GM10248 (cell line): ENCODE results near the gene PATJ.
"Not testable (repeated sequence)": the region's sequence is repeated elsewhere in the genome, so short reads cannot be mapped to it uniquely, and the experiment has no call there.

Source experiments
- CTCF ChIA-PET: fragments of 300-600 bp; sonication (Branson Sonifier 250); formaldehyde crosslinking; extraction: SDS; loops from one replicate; lab custom pipeline; 2021; ENCODE audit warnings: antibody characterized with exemption; lab: Yijun Ruan, JAX
- POLR2A ChIA-PET: fragments of 350-650 bp; sonication (Branson Sonifier 250); formaldehyde crosslinking; extraction: SDS; loops from one replicate; lab custom pipeline; 2020; ENCODE audit warnings: antibody characterized with exemption; lab: Yijun Ruan, JAX
- DNase-seq: peaks from one replicate; pipeline ENCODE4 v3.0.0; 2012; ENCODE audit errors: extremely low spot score
- TF ChIP-seq, protein P1 (sequence below): IDR thresholded peaks from 2 replicates; pipeline ENCODE4 v1.5.1; 2012; ENCODE audit warnings: mild to moderate bottlenecking, low read depth; ENCODE audit errors: extremely low read depth, missing control alignments, control extremely low read depth

The PATJ gene

DNA sequence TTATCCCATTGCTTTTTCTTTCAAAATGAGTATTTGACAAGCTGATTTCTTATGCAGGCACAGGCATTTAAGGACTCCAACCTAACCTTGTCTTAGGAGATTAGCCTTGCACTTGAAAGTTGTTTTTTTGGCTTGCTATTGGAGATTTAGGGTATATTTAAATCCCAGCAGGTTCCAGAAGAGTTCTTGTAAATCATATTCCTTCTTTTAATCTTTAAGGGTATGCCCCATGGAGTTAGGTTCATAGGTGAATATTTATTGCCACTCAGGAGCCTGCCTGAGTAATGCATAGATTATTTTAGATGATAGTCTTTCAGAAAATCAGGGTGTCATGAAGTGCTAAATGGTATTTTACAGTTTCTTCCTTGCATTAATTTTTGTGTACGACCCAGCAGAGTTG is 146.5 kb downstream of the PATJ start:
- DNase-seq = no peak
- TF ChIP-seq, protein P1, sequence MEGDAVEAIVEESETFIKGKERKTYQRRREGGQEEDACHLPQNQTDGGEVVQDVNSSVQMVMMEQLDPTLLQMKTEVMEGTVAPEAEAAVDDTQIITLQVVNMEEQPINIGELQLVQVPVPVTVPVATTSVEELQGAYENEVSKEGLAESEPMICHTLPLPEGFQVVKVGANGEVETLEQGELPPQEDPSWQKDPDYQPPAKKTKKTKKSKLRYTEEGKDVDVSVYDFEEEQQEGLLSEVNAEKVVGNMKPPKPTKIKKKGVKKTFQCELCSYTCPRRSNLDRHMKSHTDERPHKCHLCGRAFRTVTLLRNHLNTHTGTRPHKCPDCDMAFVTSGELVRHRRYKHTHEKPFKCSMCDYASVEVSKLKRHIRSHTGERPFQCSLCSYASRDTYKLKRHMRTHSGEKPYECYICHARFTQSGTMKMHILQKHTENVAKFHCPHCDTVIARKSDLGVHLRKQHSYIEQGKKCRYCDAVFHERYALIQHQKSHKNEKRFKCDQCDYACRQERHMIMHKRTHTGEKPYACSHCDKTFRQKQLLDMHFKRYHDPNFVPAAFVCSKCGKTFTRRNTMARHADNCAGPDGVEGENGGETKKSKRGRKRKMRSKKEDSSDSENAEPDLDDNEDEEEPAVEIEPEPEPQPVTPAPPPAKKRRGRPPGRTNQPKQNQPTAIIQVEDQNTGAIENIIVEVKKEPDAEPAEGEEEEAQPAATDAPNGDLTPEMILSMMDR = no peak
- ChIA-PET CTCF (no interaction called here), POLR2A (no interaction called here)

GRCh38 chr1:61890435-61890834 is 148.2 kb downstream of the PATJ start:
- POLR2A ChIA-PET, CTCF ChIA-PET, DNase-seq: not testable (repeated sequence)

GRCh38 chr1:61892977-61893376 is 150.7 kb downstream of the PATJ start:
- no peak for DNase-seq
- ChIA-PET POLR2A (no interaction called here), CTCF (interaction anchor here (1.0 kb wide), 1 partner anchor 10 kb away, joined by 3 read pairs; no protein-coding TSS in a partner anchor)
- TF ChIP-seq, protein P1 = no peak

GRCh38 chr1:61894296-61894695 is 152.0 kb downstream of the PATJ start:
- DNase-seq, CTCF ChIA-PET, POLR2A ChIA-PET: not testable (repeated sequence)

DNA sequence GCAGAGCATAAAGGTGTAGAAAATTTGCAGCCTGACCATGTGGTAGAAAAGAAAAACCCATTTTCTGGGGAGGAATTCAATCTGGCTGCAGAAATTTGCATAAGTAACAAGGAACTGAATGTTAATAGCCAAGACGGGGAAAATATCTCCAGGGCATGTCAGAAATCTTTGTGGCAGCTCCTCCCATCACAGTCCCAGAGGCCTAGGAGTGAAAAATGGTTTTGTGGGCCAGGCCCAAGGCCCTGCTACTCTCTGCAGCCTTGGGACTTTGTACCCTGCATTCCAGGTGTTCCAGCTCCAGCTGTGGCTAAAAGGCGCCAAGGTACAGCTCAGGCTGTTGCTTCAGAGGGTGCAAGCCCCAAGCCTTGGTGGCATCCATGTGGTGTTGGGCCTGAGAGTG is 152.9 kb downstream of the PATJ start:
- TF ChIP-seq, protein P1 = no peak
- ChIA-PET POLR2A (no interaction called here), CTCF (interaction anchor here (0.9 kb wide), 1 partner anchor 17 kb away, joined by 3 read pairs; no protein-coding TSS in a partner anchor)
- DNase-seq = no peak

- POLR2A ChIA-PET = no interaction called here
- DNase-seq = no peak
- CTCF ChIA-PET = no interaction called here
- TF ChIP-seq, protein P1 = no peak
Measured at GRCh38 chr1:61898658-61899057, 156.4 kb downstream of the PATJ start.

DNA sequence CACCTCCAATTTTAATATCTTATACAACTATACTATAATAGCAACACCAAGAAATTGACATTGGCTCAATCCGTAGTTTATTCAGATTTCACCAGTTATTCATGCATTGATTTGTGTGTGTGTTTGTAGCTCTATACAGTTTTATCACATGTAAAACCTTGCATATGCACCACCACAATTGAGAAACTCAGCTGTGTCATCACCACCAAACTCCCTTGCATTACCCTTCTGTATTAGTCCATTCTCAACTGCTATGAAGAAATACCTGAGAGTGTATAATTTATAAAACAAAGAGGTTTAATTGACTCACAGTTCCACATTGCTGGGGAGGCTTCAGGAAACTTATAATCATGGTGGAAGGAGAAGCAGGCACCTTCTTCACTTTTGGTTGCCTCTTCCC is 162.1 kb downstream of the PATJ start:
- CTCF ChIA-PET = no interaction called here
- POLR2A ChIA-PET = no interaction called here
- DNase-seq = no peak
- TF ChIP-seq, protein P1 = no peak

- POLR2A ChIA-PET = no interaction called here
Measured at GRCh38 chr1:61907102-61907501, 164.8 kb downstream of the PATJ start.

More at GRCh38 chr1:61907102-61907501, 164.8 kb downstream of the PATJ start:
- CTCF ChIA-PET = no interaction called here
- TF ChIP-seq, protein P1 = no peak
- DNase-seq = no peak
